WTC11 (cell line): ENCODE results near the gene ABHD16B. TPM values are rescaled to one million over a fixed set of nuclear protein-coding genes. Genes with fewer than 3 reads are reported as not detected.
A peak's percentile ranks its signal among the peaks of the same experiment; 100 is the strongest.
"Not testable (repeated sequence)": the region's sequence is repeated elsewhere in the genome, so short reads cannot be mapped to it uniquely, and the experiment has no call there.

Experiments
- ATAC-seq: fragments of 200-7000 bp; cut with Tn5 transposase; 2 replicates; pipeline ENCODE4 v1.10.0; 2021; ENCODE audit warnings: mild to moderate bottlenecking, moderate library complexity
- CTCF ChIA-PET: fragments of 300-600 bp; sonication (Branson Sonifier 250); formaldehyde crosslinking; loops from one replicate; lab custom pipeline; 2021; ENCODE audit warnings: antibody characterized with exemption; lab: Charles Lee
- POLR2A ChIA-PET: fragments of 350-600 bp; sonication (Branson Sonifier 250); formaldehyde crosslinking; loops from one replicate; lab custom pipeline; 2021; ENCODE audit warnings: antibody characterized with exemption; lab: Charles Lee
- DNase-seq: peaks from one replicate; pipeline ENCODE4 v3.0.0; 2021; ENCODE audit warnings: low spot score
- H3K27ac Mint-ChIP-seq: 2 replicates; pipeline ENCODE4 v1.8.0; 2021; ENCODE audit warnings: mixed read lengths
- H3K27me3 Mint-ChIP-seq: 2 replicates; pipeline ENCODE4 v1.8.0; 2021; ENCODE audit warnings: low read depth, mild to moderate bottlenecking, moderate library complexity, mixed read lengths
- H3K36me3 Mint-ChIP-seq: 2 replicates; pipeline ENCODE4 v1.8.0; 2021; ENCODE audit warnings: mixed read lengths
- H3K4me1 Mint-ChIP-seq: 2 replicates; pipeline ENCODE4 v1.8.0; 2022; ENCODE audit warnings: mixed read lengths
- H3K4me3 Mint-ChIP-seq: 2 replicates; pipeline ENCODE4 v1.8.0; 2021; ENCODE audit warnings: mild to moderate bottlenecking, moderate library complexity, mixed read lengths
- H3K9me3 Mint-ChIP-seq: 2 replicates; pipeline ENCODE4 v1.8.0; 2021; ENCODE audit warnings: mixed read lengths
- ATF1 ChIP-seq: sonication (generic); formaldehyde crosslinking; IDR thresholded peaks from 2 replicates; pipeline ENCODE4 v1.8.1; 2023; ENCODE audit warnings: mild to moderate bottlenecking, moderate library complexity, missing genetic modification reagents
- CREM ChIP-seq: sonication (generic); formaldehyde crosslinking; IDR thresholded peaks from 2 replicates; pipeline ENCODE4 v1.8.1; 2022; ENCODE audit warnings: mild to moderate bottlenecking, missing genetic modification reagents, moderate library complexity
- ETV6 ChIP-seq: sonication (generic); formaldehyde crosslinking; IDR thresholded peaks from 2 replicates; pipeline ENCODE4 v1.8.1; 2022; ENCODE audit warnings: mild to moderate bottlenecking, missing genetic modification reagents
- GABPB1 ChIP-seq: sonication (generic); formaldehyde crosslinking; IDR thresholded peaks from 2 replicates; pipeline ENCODE4 v1.8.1; 2023; ENCODE audit warnings: mild to moderate bottlenecking, missing genetic modification reagents
- GRHL2 ChIP-seq: fragments of 250-450 bp; sonication (Bioruptor Pico); IDR thresholded peaks from 2 replicates; pipeline ENCODE4 v1.8.0; 2022; ENCODE audit warnings: mild to moderate bottlenecking, moderate library complexity; ENCODE audit not compliant: insufficient replicate concordance, severe bottlenecking
- MXD4 ChIP-seq: fragments of 250-450 bp; sonication (Bioruptor Pico); IDR thresholded peaks from 2 replicates; pipeline ENCODE4 v1.8.0; 2021; ENCODE audit warnings: mild to moderate bottlenecking, moderate library complexity, borderline replicate concordance
- NFE2L1 ChIP-seq: sonication (generic); formaldehyde crosslinking; IDR thresholded peaks from 2 replicates; pipeline ENCODE4 v1.8.1; 2023; ENCODE audit warnings: missing genetic modification reagents
- NR1H2 ChIP-seq: sonication (generic); formaldehyde crosslinking; IDR thresholded peaks from 2 replicates; pipeline ENCODE4 v1.9.0; 2021; ENCODE audit warnings: mild to moderate bottlenecking, moderate library complexity, missing genetic modification reagents
- SOX15 ChIP-seq: fragments of 250-450 bp; sonication (Bioruptor Pico); IDR thresholded peaks from 2 replicates; pipeline ENCODE4 v1.9.0; 2021; ENCODE audit warnings: mild to moderate bottlenecking
- SP1 ChIP-seq: sonication (generic); formaldehyde crosslinking; conservative IDR thresholded peaks from 2 replicates; pipeline ENCODE4 v1.8.1; 2022; ENCODE audit warnings: missing genetic modification reagents
- TCF7 ChIP-seq: sonication (generic); formaldehyde crosslinking; IDR thresholded peaks from 2 replicates; pipeline ENCODE4 v1.8.0; 2022; ENCODE audit warnings: mild to moderate bottlenecking, low read depth, missing genetic modification reagents, moderate library complexity
- ZNF219 ChIP-seq: sonication (generic); formaldehyde crosslinking; IDR thresholded peaks from 2 replicates; pipeline ENCODE4 v1.8.0; 2023; ENCODE audit warnings: missing genetic modification reagents, mild to moderate bottlenecking, borderline replicate concordance
- ZNF263 ChIP-seq: sonication (generic); formaldehyde crosslinking; IDR thresholded peaks from 2 replicates; pipeline ENCODE4 v1.8.1; 2022; ENCODE audit warnings: low read depth, mild to moderate bottlenecking, moderate library complexity, missing genetic modification reagents
- total RNA-seq: library from RNA; stranded (reverse); gene quantifications from 3 replicates; pipeline ENCODE4 v1.2.3, GENCODE V29; 2021
- TF ChIP-seq, protein P1 (sequence below): sonication (generic); formaldehyde crosslinking; IDR thresholded peaks from 2 replicates; pipeline ENCODE4 v1.8.0; 2022; ENCODE audit warnings: mild to moderate bottlenecking, missing genetic modification reagents
- TF ChIP-seq, protein P2 (sequence below): sonication (generic); formaldehyde crosslinking; conservative IDR thresholded peaks from 2 replicates; pipeline ENCODE4 v1.8.1; 2023; ENCODE audit warnings: mild to moderate bottlenecking, low read depth, missing genetic modification reagents, moderate library complexity
- TF ChIP-seq, protein P3 (sequence below): sonication (generic); formaldehyde crosslinking; IDR thresholded peaks from 2 replicates; pipeline ENCODE4 v1.8.1; 2022; ENCODE audit warnings: low read depth, missing genetic modification reagents, borderline replicate concordance
- TF ChIP-seq, protein P4 (sequence below): fragments of 250-450 bp; sonication (Bioruptor Pico); IDR thresholded peaks from 2 replicates; pipeline ENCODE4 v1.9.0; 2021; ENCODE audit warnings: mild to moderate bottlenecking
- TF ChIP-seq, protein P5 (sequence below): sonication (generic); formaldehyde crosslinking; IDR thresholded peaks from 2 replicates; pipeline ENCODE4 v1.8.1; 2023; ENCODE audit warnings: mild to moderate bottlenecking, missing genetic modification reagents
- TF ChIP-seq, protein P6 (sequence below): sonication (generic); formaldehyde crosslinking; IDR thresholded peaks from 2 replicates; pipeline ENCODE4 v1.8.0; 2023; ENCODE audit warnings: missing genetic modification reagents

ABHD16B gene
- total RNA-seq, 1 experiment from 2014 or later, result 0.11 TPM

DNA sequence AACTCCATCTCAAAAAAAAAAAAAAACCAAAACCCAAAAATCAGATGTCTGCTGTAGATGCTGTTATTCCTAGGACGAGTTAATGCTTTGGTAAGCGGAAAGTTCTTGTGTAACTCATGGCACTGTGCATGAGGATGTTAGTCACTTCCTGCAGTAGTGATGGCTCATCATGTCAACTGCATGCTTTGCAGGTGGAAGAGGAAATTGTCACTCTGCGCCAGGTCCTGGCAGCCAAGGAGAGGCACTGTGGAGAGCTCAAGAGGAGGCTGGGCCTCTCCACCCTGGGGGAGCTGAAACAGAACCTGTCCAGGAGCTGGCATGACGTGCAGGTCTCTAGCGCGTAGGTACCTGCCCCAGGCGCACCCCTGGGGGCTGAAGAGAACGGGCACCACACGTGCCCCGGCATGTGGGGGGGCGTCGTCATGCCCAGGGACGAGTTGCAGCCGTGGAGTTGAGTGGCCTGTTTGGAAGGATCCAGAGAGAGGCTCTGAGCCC is 12.2 kb downstream of the ABHD16B start:
- CTCF ChIA-PET, result no interaction called here
- Mint-ChIP-seq H3K27ac (0 out of 2 replicates have a peak overlapping the region, but pooled peaks have one; percentile 36), H3K27me3 (no peaks in the 10 kb centered on the region), H3K4me3 (no peak overlapping the region), H3K36me3 (peaks cover 65% of the 10 kb centered on the region), H3K9me3 (no peaks in the 10 kb centered on the region), H3K4me1 (no peaks in the 10 kb centered on the region)
- no peak for ATAC-seq
- no peak for DNase-seq
- no peak for TF ChIP-seq ATF1
- TF ChIP-seq, protein P1, sequence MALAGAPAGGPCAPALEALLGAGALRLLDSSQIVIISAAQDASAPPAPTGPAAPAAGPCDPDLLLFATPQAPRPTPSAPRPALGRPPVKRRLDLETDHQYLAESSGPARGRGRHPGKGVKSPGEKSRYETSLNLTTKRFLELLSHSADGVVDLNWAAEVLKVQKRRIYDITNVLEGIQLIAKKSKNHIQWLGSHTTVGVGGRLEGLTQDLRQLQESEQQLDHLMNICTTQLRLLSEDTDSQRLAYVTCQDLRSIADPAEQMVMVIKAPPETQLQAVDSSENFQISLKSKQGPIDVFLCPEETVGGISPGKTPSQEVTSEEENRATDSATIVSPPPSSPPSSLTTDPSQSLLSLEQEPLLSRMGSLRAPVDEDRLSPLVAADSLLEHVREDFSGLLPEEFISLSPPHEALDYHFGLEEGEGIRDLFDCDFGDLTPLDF, result no peak
- TF ChIP-seq ETV6 (CRISPR knock-in tag), result no peak
- no peak for TF ChIP-seq SP1 (CRISPR knock-in tag)
- no peak for TF ChIP-seq GABPB1 (CRISPR knock-in tag)
- no peak for TF ChIP-seq ZNF263 (CRISPR knock-in tag)
- TF ChIP-seq, protein P2, sequence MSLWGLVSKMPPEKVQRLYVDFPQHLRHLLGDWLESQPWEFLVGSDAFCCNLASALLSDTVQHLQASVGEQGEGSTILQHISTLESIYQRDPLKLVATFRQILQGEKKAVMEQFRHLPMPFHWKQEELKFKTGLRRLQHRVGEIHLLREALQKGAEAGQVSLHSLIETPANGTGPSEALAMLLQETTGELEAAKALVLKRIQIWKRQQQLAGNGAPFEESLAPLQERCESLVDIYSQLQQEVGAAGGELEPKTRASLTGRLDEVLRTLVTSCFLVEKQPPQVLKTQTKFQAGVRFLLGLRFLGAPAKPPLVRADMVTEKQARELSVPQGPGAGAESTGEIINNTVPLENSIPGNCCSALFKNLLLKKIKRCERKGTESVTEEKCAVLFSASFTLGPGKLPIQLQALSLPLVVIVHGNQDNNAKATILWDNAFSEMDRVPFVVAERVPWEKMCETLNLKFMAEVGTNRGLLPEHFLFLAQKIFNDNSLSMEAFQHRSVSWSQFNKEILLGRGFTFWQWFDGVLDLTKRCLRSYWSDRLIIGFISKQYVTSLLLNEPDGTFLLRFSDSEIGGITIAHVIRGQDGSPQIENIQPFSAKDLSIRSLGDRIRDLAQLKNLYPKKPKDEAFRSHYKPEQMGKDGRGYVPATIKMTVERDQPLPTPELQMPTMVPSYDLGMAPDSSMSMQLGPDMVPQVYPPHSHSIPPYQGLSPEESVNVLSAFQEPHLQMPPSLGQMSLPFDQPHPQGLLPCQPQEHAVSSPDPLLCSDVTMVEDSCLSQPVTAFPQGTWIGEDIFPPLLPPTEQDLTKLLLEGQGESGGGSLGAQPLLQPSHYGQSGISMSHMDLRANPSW (CRISPR knock-in tag), result no peak
- TF ChIP-seq NR1H2 (CRISPR knock-in tag), result no peak
- TF ChIP-seq MXD4 (CRISPR knock-in tag), result no peak
- TF ChIP-seq NFE2L1, result no peak
- POLR2A ChIA-PET, result no interaction called here

DNA sequence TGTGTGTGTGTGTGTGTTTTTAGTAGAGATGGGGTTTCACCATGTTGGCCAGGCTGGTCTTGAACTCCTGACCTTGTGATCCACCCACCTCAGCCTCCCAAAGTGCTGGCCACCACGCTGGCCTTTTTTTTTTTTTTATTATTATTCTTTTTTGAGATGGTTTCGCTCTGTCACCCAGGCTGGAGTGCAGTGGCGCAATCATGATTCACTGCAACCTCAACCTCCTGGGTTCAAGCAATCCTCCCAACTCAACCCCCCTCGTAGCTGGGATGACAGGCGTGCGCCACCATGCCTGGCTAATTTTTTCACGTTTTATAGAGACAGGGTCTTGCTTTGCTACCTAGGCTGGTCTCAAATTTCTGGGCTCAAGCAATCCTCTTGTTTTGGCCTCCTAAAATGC is 12.9 kb downstream of the ABHD16B start:
- H3K27me3 Mint-ChIP-seq, H3K4me3 Mint-ChIP-seq, H3K9me3 Mint-ChIP-seq, H3K27ac Mint-ChIP-seq, H3K4me1 Mint-ChIP-seq, CTCF ChIA-PET, ATAC-seq, POLR2A ChIA-PET, DNase-seq: not testable (repeated sequence)
- peaks cover 59% of the 10 kb centered on the region for H3K36me3 Mint-ChIP-seq

DNA sequence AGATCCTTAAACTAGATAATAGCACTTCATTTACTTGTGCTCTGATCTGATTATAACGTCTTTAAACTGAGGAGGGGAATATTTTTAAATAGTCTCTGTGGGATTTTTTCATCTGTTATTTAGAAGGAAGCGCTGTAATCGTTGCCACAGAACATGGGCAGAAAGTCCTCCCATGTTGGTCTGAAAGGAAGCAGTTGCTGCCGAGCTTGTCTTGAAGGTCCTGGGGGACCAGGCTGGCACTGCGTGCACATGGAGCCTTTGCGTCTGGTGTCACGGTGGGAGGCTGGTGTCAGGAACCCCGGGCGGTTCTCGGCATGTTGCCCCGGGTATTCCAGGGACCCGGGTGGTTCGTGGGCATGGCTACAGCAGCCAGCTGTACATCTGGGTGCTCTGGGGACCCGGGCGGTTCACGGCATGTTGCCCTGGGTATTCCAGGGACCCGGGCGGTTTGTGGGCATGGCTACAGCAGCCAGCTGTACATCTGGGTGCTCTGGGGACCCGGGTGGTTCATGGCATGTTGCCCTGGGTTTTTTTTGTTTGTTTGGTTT is 15.3 kb downstream of the ABHD16B start:
- Mint-ChIP-seq H3K27ac (no peak overlapping the region), H3K4me1 (no peaks in the 10 kb centered on the region), H3K27me3 (no peaks in the 10 kb centered on the region), H3K9me3 (no peaks in the 10 kb centered on the region), H3K4me3 (no peak overlapping the region), H3K36me3 (peaks cover 43% of the 10 kb centered on the region)
- ATAC-seq, result no peak
- ChIA-PET CTCF (interaction anchor here (0.7 to 1.9 kb wide), 5 partner anchors 18 to 102 kb away, joined by 3 to 10 read pairs (median 3); no protein-coding TSS in a partner anchor), POLR2A (interaction anchor here (1.7 kb wide), 1 partner anchor 12 kb away, joined by 5 read pairs; the partner anchor contains the start of gene TPD52L2)
- TF ChIP-seq GRHL2 (CRISPR knock-in tag) (no peak), ZNF219 (CRISPR knock-in tag) (no peak), TCF7 (no peak), CREM (no peak), SOX15 (CRISPR knock-in tag) (no peak)
- TF ChIP-seq, protein P3, sequence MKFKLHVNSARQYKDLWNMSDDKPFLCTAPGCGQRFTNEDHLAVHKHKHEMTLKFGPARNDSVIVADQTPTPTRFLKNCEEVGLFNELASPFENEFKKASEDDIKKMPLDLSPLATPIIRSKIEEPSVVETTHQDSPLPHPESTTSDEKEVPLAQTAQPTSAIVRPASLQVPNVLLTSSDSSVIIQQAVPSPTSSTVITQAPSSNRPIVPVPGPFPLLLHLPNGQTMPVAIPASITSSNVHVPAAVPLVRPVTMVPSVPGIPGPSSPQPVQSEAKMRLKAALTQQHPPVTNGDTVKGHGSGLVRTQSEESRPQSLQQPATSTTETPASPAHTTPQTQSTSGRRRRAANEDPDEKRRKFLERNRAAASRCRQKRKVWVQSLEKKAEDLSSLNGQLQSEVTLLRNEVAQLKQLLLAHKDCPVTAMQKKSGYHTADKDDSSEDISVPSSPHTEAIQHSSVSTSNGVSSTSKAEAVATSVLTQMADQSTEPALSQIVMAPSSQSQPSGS (CRISPR knock-in tag), result no peak
- TF ChIP-seq, protein P4, sequence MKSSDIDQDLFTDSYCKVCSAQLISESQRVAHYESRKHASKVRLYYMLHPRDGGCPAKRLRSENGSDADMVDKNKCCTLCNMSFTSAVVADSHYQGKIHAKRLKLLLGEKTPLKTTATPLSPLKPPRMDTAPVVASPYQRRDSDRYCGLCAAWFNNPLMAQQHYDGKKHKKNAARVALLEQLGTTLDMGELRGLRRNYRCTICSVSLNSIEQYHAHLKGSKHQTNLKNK (CRISPR knock-in tag), result no peak
- TF ChIP-seq, protein P5, sequence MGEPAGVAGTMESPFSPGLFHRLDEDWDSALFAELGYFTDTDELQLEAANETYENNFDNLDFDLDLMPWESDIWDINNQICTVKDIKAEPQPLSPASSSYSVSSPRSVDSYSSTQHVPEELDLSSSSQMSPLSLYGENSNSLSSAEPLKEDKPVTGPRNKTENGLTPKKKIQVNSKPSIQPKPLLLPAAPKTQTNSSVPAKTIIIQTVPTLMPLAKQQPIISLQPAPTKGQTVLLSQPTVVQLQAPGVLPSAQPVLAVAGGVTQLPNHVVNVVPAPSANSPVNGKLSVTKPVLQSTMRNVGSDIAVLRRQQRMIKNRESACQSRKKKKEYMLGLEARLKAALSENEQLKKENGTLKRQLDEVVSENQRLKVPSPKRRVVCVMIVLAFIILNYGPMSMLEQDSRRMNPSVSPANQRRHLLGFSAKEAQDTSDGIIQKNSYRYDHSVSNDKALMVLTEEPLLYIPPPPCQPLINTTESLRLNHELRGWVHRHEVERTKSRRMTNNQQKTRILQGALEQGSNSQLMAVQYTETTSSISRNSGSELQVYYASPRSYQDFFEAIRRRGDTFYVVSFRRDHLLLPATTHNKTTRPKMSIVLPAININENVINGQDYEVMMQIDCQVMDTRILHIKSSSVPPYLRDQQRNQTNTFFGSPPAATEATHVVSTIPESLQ (CRISPR knock-in tag), result no peak
- TF ChIP-seq, protein P6, sequence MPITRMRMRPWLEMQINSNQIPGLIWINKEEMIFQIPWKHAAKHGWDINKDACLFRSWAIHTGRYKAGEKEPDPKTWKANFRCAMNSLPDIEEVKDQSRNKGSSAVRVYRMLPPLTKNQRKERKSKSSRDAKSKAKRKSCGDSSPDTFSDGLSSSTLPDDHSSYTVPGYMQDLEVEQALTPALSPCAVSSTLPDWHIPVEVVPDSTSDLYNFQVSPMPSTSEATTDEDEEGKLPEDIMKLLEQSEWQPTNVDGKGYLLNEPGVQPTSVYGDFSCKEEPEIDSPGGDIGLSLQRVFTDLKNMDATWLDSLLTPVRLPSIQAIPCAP (CRISPR knock-in tag), result no peak
- DNase-seq, result no peak
